ENCODE results near the gene TSC22D1.

GRCh38 chr13:44417446-44417845 is 158.7 kb downstream of the TSC22D1 start:
- no peak for TF ChIP-seq CTCF (IDR thresholded peaks at IDR 0.05)
- no peak for TF ChIP-seq EZH2phosphoT487 (IDR thresholded peaks at IDR 0.05)

Measured in neural progenitor cell (in vitro differentiated cells).